GM18502 (cell line): ENCODE results near the gene GPR32.
"Not testable (repeated sequence)": the region's sequence is repeated elsewhere in the genome, so short reads cannot be mapped to it uniquely, and the experiment has no call there.

Experiments
- ATAC-seq: cut with Tn5 transposase; IDR thresholded peaks from one replicate; pipeline ENCODE4 v1.9.1; 2021; ENCODE audit warnings: mild to moderate bottlenecking; ENCODE audit not compliant: unreplicated experiment, poor library complexity

GPR32 gene, protein sequence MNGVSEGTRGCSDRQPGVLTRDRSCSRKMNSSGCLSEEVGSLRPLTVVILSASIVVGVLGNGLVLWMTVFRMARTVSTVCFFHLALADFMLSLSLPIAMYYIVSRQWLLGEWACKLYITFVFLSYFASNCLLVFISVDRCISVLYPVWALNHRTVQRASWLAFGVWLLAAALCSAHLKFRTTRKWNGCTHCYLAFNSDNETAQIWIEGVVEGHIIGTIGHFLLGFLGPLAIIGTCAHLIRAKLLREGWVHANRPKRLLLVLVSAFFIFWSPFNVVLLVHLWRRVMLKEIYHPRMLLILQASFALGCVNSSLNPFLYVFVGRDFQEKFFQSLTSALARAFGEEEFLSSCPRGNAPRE

DNA sequence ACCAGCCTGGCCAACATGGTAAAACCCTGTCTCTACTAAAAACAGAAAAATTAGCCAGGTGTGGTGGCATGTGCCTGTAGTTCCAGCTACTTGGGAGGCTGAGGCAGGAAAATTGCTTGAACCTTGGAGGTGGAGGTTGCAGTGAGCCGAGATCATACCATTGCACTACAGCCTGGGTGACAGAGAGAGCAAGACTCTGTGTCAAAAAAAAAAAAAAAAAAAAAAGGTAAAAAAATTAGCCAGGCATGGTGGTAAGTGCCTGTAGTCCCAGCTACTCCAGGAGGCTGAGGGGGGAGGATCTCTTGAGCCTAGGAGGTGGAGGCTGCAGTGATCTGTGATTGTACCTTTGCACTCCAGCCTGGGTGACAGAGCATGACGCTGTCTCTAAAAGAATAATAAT lies at the start of gene GPR32:
TSS of gene GPR32 (plus strand) at position 301 of the 400 bp plus-strand sequence. CDS start 137 bp downstream, outside the sequence.
- not testable (repeated sequence) for ATAC-seq

- no peak for ATAC-seq
Observed at GRCh38 chr19:50720921-50721381, 49.3 kb upstream of the GPR32 start.

DNA sequence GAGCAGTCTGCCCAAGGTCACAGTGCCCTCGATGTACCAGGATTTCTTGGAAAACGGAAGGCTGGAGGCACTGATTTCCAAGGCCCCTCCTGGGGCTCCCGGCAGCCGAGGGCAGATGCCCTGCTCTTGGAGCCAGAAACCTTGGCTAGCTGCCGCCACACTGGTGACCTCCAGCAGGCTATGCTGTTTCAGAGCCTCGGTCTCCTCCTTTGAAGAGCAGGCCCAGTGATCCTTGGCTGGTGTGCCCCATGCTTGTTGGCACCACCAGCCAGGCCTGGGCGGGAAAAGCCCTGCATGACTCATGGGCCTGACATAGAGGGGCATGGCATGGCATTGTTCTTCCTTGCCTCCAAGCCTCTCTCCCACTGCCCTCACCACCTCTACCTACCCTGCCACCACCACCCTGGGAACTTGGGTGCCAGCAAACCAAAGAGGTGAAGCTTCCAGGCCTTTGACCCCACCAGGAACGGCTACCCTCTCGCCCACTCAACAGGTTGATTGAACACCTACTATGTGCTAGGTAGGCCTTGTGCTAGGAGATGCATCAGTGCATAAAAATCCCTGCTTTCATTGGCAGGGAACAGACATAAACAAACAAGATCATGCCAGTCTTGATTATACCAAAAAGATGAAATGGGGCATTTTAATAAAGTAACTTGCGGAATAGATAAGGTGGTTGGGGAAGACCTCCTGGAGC lies 48.7 kb upstream of the GPR32 start:
- ATAC-seq, result no peak

DNA sequence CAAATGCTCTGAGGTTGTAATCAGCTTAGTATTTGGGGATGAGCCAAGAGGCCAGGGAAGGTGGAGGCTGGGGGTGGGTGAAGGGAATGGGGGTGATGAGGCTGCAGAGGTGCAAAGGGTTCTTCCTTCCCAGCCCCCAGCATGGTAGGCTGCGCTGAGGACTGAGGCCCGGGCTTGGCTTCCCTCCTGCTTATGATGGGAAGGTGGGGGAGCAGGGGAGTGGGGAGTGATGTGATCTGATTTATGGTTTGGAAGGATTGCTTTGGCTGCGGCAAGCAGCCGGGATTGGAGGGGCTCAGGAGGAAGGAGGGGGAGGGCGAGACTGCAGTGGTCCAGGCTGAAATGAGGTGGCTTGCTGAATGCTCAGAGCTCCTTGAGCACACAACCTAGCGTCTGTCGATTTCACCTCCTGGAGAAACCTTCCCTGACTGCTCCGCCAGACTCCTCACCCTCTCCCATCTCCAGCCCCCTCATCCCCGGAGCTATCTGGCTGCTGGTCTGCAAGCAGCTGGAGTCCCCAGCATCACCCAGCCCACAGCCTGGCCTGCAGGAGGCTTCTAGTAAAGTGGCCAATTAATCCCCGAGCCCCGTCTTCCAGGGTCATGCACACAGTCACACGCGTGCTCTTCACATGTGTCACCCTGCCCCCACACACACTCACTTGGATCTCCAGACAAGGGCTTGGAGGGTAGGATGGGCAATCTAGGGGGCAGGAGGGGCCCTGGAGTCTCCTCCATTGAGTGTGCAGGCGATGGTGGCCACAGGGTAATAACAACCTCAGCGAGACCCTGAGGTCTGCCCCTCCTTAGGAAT lies 47.9 kb upstream of the GPR32 start:
- ATAC-seq, result no peak

GRCh38 chr19:50723069-50723468 lies 47.2 kb upstream of the GPR32 start, which contains the start of gene CLEC11A:
CLEC11A (plus strand) TSS chr19:50723364; CDS start chr19:50723526, 162 bp downstream.
- ATAC-seq, result no peak

- no peak for ATAC-seq
Observed at GRCh38 chr19:50723735-50724521, 46.3 kb upstream of the GPR32 start.

DNA sequence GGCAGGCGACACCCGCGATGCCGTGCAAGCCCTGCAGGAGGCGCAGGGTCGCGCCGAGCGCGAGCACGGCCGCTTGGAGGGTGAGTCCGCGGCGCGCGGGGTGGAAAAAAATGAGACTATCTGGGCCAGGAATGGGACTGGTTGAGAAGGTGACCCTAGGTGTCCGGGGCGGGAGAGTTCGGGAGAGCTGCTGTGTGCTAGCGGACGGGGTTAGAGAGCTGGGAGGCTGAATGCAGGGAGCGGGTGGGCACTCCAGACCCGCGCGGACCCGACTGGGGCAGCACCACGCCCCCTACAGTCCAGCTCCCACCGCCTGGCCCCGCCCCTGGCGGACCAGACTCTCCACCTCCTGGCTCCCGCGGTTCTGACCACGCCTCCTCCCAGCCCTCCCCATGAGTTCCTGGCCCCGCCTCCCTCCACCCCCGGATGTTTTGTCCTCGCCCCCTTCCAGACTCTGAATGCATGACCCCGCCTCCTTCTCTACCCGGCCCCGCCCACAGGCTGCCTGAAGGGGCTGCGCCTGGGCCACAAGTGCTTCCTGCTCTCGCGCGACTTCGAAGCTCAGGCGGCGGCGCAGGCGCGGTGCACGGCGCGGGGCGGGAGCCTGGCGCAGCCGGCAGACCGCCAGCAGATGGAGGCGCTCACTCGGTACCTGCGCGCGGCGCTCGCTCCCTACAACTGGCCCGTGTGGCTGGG lies 45.6 kb upstream of the GPR32 start:
- ATAC-seq, result peak; percentile 76

DNA sequence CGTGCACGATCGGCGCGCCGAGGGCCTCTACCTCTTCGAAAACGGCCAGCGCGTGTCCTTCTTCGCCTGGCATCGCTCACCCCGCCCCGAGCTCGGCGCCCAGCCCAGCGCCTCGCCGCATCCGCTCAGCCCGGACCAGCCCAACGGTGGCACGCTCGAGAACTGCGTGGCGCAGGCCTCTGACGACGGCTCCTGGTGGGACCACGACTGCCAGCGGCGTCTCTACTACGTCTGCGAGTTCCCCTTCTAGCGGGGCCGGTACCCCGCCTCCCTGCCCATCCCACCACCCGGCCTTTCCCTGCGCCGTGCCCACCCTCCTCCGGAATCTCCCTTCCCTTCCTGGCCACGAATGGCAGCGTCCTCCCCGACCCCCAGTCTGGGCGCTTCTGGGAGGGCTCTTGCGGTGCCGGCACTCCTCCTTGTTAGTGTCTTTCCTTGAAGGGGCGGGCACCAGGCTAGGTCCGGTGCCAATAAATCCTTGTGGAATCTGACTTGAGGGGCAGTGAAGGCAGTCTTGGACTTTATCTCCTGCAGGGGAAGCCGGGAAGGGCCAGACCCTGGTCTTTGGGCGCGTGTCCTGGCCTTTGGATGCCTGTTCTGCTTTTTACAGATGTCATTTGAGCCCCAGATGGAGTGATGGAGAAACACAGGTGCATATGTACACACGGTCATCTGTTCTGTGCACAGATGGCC lies 44.9 kb upstream of the GPR32 start:
- ATAC-seq, result no peak

DNA sequence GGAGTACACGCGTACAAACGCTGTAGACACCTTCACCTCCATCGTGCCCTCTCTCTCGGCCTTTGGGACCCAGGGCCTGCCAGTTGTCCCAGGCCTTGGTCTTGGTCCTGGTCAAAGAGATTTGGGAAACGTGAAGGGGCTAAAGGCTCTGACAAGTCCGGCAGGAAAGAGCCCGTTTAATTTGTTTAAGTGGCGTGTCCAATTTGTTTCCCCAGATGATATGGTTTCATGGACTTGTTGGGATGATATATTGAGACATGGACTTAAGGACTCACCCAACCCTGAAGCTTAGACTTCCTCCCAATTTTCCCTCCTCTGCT lies 44.4 kb upstream of the GPR32 start:
- no peak for ATAC-seq

DNA sequence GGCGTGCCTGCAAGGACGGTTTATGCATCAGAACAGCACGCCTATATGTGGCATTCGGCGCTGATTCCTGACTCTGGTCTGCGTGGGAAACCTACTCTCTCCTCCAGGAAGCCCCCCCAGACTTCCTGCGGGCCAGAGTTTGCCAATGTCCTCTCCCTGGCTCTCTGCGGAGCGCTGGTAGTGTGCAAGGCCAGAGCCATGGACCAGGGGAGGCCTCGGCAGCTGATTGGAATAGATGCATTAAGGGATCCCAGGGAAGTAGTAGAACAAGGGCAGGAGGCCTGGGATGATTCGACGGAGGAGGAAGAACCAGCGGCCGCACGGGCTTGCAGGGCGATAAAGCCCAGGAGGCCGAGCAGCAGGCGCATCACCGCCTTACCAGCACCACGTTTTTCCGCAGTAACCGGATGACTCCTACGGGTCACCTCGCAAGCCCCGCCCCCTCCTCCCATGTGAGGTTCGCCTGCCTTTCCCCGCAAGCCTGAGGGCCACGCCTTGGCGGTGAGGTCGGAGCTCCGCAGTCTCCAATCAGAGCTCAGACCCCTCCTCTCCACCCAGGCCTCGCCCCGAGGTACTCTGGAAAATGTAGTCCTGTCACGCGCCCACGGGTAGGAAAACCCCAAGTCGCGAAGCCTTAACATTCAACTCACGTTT lies 42.1 kb upstream of the GPR32 start:
- no peak for ATAC-seq

DNA sequence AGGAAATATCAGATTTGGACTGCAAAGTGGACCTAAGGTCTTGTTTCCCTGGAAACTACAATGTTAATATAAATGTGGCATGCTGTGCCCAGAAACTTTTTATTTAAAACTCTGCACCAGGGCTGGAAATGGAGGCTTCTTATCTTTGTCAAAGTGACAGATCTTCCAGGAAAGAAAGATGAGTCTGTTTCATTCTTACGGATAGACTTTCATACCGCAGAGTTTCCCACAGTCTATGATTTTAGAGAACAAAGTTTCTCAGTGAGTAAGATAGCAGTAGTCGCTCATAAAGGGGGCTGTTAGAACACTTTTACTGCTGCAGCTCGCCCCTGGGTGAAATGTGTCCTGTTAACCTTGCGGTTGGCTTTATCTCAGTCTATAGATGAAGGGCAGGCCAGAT lies 40.4 kb upstream of the GPR32 start:
- ATAC-seq, result no peak

DNA sequence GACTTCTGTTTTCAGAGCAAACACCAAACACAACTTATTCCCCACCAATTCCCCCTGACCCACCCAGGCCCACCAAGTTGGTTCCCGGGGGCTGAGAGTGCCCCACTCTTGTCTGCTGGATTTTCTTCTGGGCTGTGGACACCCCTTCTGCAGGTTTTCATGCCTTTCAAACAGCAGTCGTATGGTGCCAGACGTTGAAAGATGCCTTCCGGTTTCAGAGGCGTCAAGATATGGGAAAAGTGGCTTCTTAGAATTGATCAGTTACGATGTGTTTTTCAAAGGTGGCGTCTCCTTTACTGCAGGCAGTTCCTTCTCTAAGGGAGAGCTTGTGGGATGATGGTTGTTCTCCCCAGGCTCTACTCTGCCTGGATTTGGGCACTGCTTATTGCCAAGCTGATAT lies 34.4 kb upstream of the GPR32 start:
- ATAC-seq, result no peak

DNA sequence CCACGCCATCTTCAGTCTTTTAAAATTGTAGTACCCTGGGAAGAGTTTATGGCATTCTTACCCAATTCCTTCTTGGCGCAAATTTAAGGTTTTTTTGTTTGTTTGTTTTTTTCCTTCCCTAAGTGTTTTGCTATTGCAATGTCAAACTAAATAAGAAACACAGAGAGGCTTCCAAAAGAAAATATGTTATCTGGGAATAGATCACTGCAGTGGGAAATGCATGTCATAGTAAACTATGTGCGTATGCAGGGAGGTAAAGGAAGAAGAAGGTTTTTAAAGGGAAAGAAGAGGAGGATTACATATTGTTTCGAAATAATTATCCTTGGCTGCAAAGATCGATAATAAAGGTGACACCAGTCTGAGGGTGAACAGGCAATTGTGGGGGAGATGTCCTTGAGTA lies 33.9 kb upstream of the GPR32 start:
- no peak for ATAC-seq

GRCh38 chr19:50739132-50739913 lies 30.9 kb upstream of the GPR32 start:
- no peak for ATAC-seq

GRCh38 chr19:50739914-50740426 lies 30.3 kb upstream of the GPR32 start:
- ATAC-seq, result no peak

- ATAC-seq, result no peak
Observed at GRCh38 chr19:50741179-50741933, 28.9 kb upstream of the GPR32 start.

- no peak for ATAC-seq
Observed at GRCh38 chr19:50743537-50743936, 26.7 kb upstream of the GPR32 start.
